Activated CD4-positive, CD25-positive, alpha-beta regulatory T cell treated with anti-CD3 and anti-CD28 coated beads, Interleukin-2, amount 50 U/mL, for 16 hours (primary cell): Measurements from ENCODE around the gene PDE7B.

Experiments
- DNase-seq: peaks from one replicate; pipeline ENCODE4 v3.0.0-alpha.2; 2020; ENCODE audit warnings: low read depth, low spot score

Gene PDE7B

GRCh38 chr6:135932651-135933050 lies 81.2 kb downstream of the PDE7B start:
- DNase-seq, result no peak

- DNase-seq, result no peak
Measured at GRCh38 chr6:135935941-135936601, 84.6 kb downstream of the PDE7B start.

- no peak for DNase-seq
Measured at GRCh38 chr6:135936606-135937005, 85.1 kb downstream of the PDE7B start.

GRCh38 chr6:135937106-135937505 lies 85.6 kb downstream of the PDE7B start:
- no peak for DNase-seq

- DNase-seq, result no peak
Measured at GRCh38 chr6:135938576-135939207, 87.2 kb downstream of the PDE7B start.

- no peak for DNase-seq
Measured at GRCh38 chr6:135939208-135939591, 87.7 kb downstream of the PDE7B start.

- DNase-seq, result no peak
Measured at GRCh38 chr6:135940616-135941167, 89.2 kb downstream of the PDE7B start.

GRCh38 chr6:135941275-135942025 lies 89.9 kb downstream of the PDE7B start:
- no peak for DNase-seq

GRCh38 chr6:135944120-135944519 lies 92.6 kb downstream of the PDE7B start:
- DNase-seq, result no peak

- DNase-seq, result no peak
Measured at GRCh38 chr6:135946674-135947073, 95.2 kb downstream of the PDE7B start.

- no peak for DNase-seq
Measured at GRCh38 chr6:135950669-135951068, 99.2 kb downstream of the PDE7B start.

- no peak for DNase-seq
Measured at GRCh38 chr6:135951169-135951568, 99.7 kb downstream of the PDE7B start.

GRCh38 chr6:135953818-135954217 lies 102.3 kb downstream of the PDE7B start:
- no peak for DNase-seq

- no peak for DNase-seq
Measured at GRCh38 chr6:135955099-135955498, 103.6 kb downstream of the PDE7B start.

- DNase-seq, result no peak
Measured at GRCh38 chr6:135962731-135963130, 111.2 kb downstream of the PDE7B start.

GRCh38 chr6:135970750-135971149 lies 119.2 kb downstream of the PDE7B start:
- no peak for DNase-seq

- no peak for DNase-seq
Measured at GRCh38 chr6:135971351-135971750, 119.8 kb downstream of the PDE7B start.

- no peak for DNase-seq
Measured at GRCh38 chr6:135972150-135972549, 120.6 kb downstream of the PDE7B start.

GRCh38 chr6:135972586-135972985 lies 121.1 kb downstream of the PDE7B start:
- DNase-seq, result no peak

GRCh38 chr6:135974426-135974825 lies 122.9 kb downstream of the PDE7B start:
- DNase-seq, result no peak

GRCh38 chr6:135976585-135976984 lies 125.1 kb downstream of the PDE7B start:
- DNase-seq, result no peak

GRCh38 chr6:135983093-135983492 lies 131.6 kb downstream of the PDE7B start:
- DNase-seq, result no peak
